ENCODE data around the gene FAM53B.

- TF ChIP-seq POLR2A (IDR thresholded peaks at IDR 0.05) (no peak), CTCF (IDR thresholded peaks at IDR 0.05) (no peak), POLR2AphosphoS5 (IDR thresholded peaks at IDR 0.05) (peak in 1 of 4 donors; percentile 18), EP300 (IDR thresholded peaks at IDR 0.05) (no peak)
These were observed 34.3 kb downstream of the FAM53B start for GRCh38 chr10:124709861-124710260.
